Activated T-helper 2 cell treated with anti-CD3 and anti-CD28 coated beads, Interferon-gamma antibody, Interleukin-2, Interleukin-4, amounts not matched to agents 10 μg/mL and 5 μg/mL and 100 μg/mL, durations not matched to agents 14 hours and 24 hours and 36 hours (primary cell): ENCODE measurements around the gene ATP8A1. TPM values are rescaled to one million over a fixed set of nuclear protein-coding genes. Genes with fewer than 3 reads are reported as not detected.

Experiments used
- DNase-seq: peaks from one replicate; pipeline ENCODE4 v3.0.0; 2021; ENCODE audit warnings: low spot score
- H3K27ac Mint-ChIP-seq: one replicate; pipeline ENCODE4 v1.8.0; 2021; ENCODE audit warnings: mixed read lengths
- H3K27me3 Mint-ChIP-seq: one replicate; pipeline ENCODE4 v1.8.0; 2021; ENCODE audit warnings: low read depth, mixed read lengths
- H3K36me3 Mint-ChIP-seq: one replicate; pipeline ENCODE4 v1.8.0; 2021; ENCODE audit warnings: low read depth, mixed read lengths
- H3K4me1 Mint-ChIP-seq: one replicate; pipeline ENCODE4 v1.8.0; 2021; ENCODE audit warnings: low read depth, mixed read lengths
- H3K4me3 Mint-ChIP-seq: one replicate; pipeline ENCODE4 v1.8.0; 2021; ENCODE audit warnings: low read depth, mild to moderate bottlenecking, moderate library complexity, mixed read lengths
- H3K9me3 Mint-ChIP-seq: one replicate; pipeline ENCODE4 v1.8.0; 2021; ENCODE audit warnings: mixed read lengths
- intact Hi-C: fragments of 100-400 bp; cut with micrococcal nuclease; formaldehyde crosslinking; loops from one replicate; pipeline ENCODE4 v1.15.1; 2023
- total RNA-seq: library from RNA; stranded (reverse); gene quantifications from 2 replicates; pipeline ENCODE4 v1.2.3, GENCODE V29; 2022

ATP8A1 gene
- total RNA-seq, 1 donor from 2014 or later: 14.6 TPM

DNA sequence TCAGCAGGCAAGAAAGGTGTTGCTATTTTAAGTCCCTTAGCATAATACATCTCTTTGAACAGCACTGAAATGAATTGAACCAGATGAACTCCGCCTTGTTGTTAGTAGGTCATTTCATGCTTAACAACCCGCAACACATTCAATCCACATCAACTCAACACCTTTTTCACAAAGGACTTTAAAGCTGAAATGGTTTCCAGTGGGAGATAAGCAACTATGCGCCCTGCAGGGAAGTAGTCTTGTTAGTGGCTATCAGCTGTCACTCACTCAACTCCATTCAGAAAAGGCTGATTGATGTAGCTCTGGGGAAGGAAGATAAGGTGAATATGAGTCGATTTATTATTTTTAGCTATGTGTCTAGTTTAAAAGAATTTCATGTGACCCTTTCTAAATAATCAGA lies 46.0 kb downstream of the ATP8A1 start:
- intact Hi-C loops: no loop called here
- Mint-ChIP-seq H3K9me3 (no peaks in the 10 kb centered on the region), H3K4me1 (peaks cover 18% of the 10 kb centered on the region), H3K4me3 (no peak overlapping the region), H3K27me3 (no peaks in the 10 kb centered on the region), H3K36me3 (peaks cover 41% of the 10 kb centered on the region), H3K27ac (no peak overlapping the region)
- DNase-seq: no peak

DNA sequence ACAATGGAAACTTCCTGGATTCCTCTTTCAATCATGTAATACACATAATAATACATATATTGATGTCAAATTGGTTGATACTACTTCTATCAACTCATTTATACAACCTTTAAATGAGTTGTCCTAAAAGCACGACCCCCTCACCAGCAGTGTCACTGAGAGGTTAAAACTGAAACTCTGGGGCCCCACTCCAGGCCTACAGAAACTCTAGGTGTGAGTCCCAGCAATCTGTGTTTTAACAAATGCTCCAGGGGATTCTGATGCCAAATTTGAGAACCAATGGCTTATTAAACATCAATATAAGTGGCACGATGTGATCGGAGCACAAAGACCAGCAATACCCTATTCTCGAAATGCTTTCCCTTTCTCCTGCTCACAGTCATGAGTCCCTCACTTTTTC lies 47.9 kb downstream of the ATP8A1 start:
- DNase-seq: no peak
- Mint-ChIP-seq H3K4me1 (peaks cover 18% of the 10 kb centered on the region), H3K36me3 (peaks cover 43% of the 10 kb centered on the region), H3K9me3 (no peaks in the 10 kb centered on the region), H3K27me3 (no peaks in the 10 kb centered on the region), H3K27ac (no peak overlapping the region), H3K4me3 (no peak overlapping the region)
- intact Hi-C loops: loop anchor here (5.0 kb wide), 1 partner anchor 33 kb away; no protein-coding TSS in a partner anchor

DNA sequence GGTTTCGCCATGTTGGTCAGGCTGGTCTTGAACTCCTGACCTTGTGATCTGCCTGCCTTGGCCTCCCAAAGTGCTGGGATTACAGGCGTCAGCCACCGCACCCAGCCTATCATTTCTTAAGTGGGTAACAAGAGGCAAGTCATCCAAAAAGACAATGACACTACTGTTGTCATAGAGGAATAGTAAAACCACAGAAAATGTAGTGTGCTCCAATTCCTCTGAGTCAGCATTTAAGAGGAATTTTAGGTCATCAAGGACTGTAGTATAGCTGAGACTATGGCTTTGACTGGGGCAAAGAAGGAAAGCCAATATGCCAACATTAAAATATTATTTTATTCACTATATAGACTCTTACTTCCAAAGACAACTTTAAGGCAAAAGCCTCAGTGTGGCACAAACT lies 48.4 kb downstream of the ATP8A1 start:
- H3K27ac Mint-ChIP-seq: no peak overlapping the region
- peaks cover 18% of the 10 kb centered on the region for H3K4me1 Mint-ChIP-seq
- no peak overlapping the region for H3K4me3 Mint-ChIP-seq
- H3K27me3 Mint-ChIP-seq: no peaks in the 10 kb centered on the region
- peaks cover 43% of the 10 kb centered on the region for H3K36me3 Mint-ChIP-seq
- no peaks in the 10 kb centered on the region for H3K9me3 Mint-ChIP-seq
- DNase-seq: no peak
- intact Hi-C loops: loop anchor here (5.0 kb wide), 1 partner anchor 34 kb away; no protein-coding TSS in a partner anchor

GRCh38 chr4:42607011-42607726 lies 49.7 kb downstream of the ATP8A1 start:
- Mint-ChIP-seq H3K4me1 (peaks cover 18% of the 10 kb centered on the region), H3K9me3 (no peaks in the 10 kb centered on the region), H3K27ac (peak overlapping the region; percentile 14), H3K36me3 (peaks cover 38% of the 10 kb centered on the region), H3K4me3 (no peak overlapping the region), H3K27me3 (no peaks in the 10 kb centered on the region)
- no peak for DNase-seq
- intact Hi-C loops: loop anchor here (2.0 to 5.0 kb wide), 2 partner anchors 35 to 48 kb away; no protein-coding TSS in a partner anchor

GRCh38 chr4:42605264-42605663 lies 51.6 kb downstream of the ATP8A1 start:
- H3K27me3 Mint-ChIP-seq: no peaks in the 10 kb centered on the region
- no peak overlapping the region for H3K27ac Mint-ChIP-seq
- H3K4me1 Mint-ChIP-seq: peaks cover 18% of the 10 kb centered on the region
- peaks cover 24% of the 10 kb centered on the region for H3K36me3 Mint-ChIP-seq
- intact Hi-C loops: loop anchor here (5.0 kb wide), 1 partner anchor 37 kb away; no protein-coding TSS in a partner anchor
- H3K9me3 Mint-ChIP-seq: no peaks in the 10 kb centered on the region
- H3K4me3 Mint-ChIP-seq: no peak overlapping the region
- no peak for DNase-seq

GRCh38 chr4:42603862-42604261 lies 53.0 kb downstream of the ATP8A1 start:
- intact Hi-C loops: no loop called here
- peaks cover 8% of the 10 kb centered on the region for H3K4me1 Mint-ChIP-seq
- H3K9me3 Mint-ChIP-seq: no peaks in the 10 kb centered on the region
- DNase-seq: no peak
- no peak overlapping the region for H3K27ac Mint-ChIP-seq
- H3K36me3 Mint-ChIP-seq: peaks cover 13% of the 10 kb centered on the region
- H3K4me3 Mint-ChIP-seq: no peak overlapping the region
- H3K27me3 Mint-ChIP-seq: no peaks in the 10 kb centered on the region

GRCh38 chr4:42600578-42600977 lies 56.3 kb downstream of the ATP8A1 start:
- intact Hi-C loops: no loop called here
- Mint-ChIP-seq H3K27me3 (no peaks in the 10 kb centered on the region), H3K9me3 (no peaks in the 10 kb centered on the region), H3K36me3 (peaks cover 8% of the 10 kb centered on the region), H3K4me1 (no peaks in the 10 kb centered on the region), H3K4me3 (no peak overlapping the region), H3K27ac (no peak overlapping the region)
- DNase-seq: no peak

DNA sequence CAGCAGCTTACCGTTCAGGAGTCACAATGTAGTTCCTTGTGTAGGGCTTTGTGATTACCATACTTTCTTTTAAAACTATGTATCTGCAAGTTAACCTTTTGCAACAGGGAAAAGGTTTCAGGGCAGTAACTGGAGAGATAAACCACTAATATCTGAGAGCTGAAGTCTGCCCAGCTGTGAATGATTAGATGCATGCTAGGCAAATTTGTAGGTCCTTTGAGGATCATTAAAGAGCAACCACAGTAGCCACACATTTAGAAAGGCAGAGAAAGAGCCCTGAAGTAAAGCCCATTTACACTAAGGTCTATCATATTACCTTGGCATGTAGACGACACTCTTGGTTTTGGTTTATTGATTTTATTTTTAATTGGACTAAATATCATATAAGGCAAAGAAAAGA lies 60.0 kb downstream of the ATP8A1 start:
- no peak overlapping the region for H3K27ac Mint-ChIP-seq
- no peaks in the 10 kb centered on the region for H3K4me1 Mint-ChIP-seq
- intact Hi-C loops: no loop called here
- no peaks in the 10 kb centered on the region for H3K27me3 Mint-ChIP-seq
- H3K4me3 Mint-ChIP-seq: no peak overlapping the region
- no peaks in the 10 kb centered on the region for H3K9me3 Mint-ChIP-seq
- DNase-seq: no peak
- no peaks in the 10 kb centered on the region for H3K36me3 Mint-ChIP-seq

GRCh38 chr4:42594888-42595287 lies 62.0 kb downstream of the ATP8A1 start:
- no peak for DNase-seq
- Mint-ChIP-seq H3K9me3 (no peaks in the 10 kb centered on the region), H3K27me3 (no peaks in the 10 kb centered on the region), H3K4me3 (no peak overlapping the region), H3K36me3 (no peaks in the 10 kb centered on the region), H3K27ac (no peak overlapping the region), H3K4me1 (peaks cover 9% of the 10 kb centered on the region)
- intact Hi-C loops: no loop called here

- H3K36me3 Mint-ChIP-seq: peaks cover 16% of the 10 kb centered on the region
- H3K9me3 Mint-ChIP-seq: no peaks in the 10 kb centered on the region
- H3K27ac Mint-ChIP-seq: no peak overlapping the region
- intact Hi-C loops: no loop called here
- H3K4me1 Mint-ChIP-seq: peaks cover 10% of the 10 kb centered on the region
- DNase-seq: no peak
- H3K27me3 Mint-ChIP-seq: no peaks in the 10 kb centered on the region
- H3K4me3 Mint-ChIP-seq: no peak overlapping the region
Measured at GRCh38 chr4:42588909-42589308, 68.0 kb downstream of the ATP8A1 start.

DNA sequence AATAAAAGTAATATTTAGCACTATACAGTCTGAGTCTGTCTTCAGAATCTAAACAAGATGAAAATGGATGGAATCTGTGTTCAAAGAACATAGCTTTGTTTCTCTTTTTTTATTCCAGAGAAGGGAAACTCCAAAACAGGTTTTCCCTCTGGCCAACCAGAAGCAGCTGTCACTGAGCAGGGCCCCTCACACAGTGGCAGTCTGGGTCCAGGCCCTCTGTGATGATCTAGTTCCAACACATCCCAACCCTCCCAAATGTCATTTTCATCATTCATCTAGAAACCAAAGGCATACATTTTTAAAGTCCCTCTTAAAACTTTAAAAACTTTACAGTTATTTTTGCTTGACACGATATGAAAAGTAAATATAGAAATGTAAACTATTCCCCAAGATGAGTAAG lies 70.1 kb downstream of the ATP8A1 start:
- Mint-ChIP-seq H3K27ac (no peak overlapping the region), H3K9me3 (no peaks in the 10 kb centered on the region), H3K36me3 (peaks cover 23% of the 10 kb centered on the region), H3K4me3 (no peak overlapping the region), H3K27me3 (no peaks in the 10 kb centered on the region), H3K4me1 (peaks cover 10% of the 10 kb centered on the region)
- no peak for DNase-seq
- intact Hi-C loops: no loop called here

DNA sequence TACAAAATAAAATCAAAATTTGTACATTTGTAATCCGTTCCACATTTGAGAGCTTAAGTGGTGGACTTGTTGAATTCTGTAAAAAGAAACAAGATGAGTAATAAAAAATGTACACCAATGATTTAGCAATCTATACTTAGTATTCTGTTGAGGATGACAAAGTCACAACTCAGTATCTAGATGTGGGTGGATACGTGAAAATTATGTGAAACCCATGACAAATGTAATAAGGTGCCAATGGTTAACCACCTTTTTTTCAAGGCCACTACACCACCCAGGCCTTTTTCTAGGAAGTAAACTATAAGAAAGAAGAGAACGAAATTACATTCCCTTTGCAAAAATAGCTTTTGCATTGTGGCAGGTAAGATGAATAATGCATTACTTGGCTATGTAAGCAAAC lies 77.0 kb downstream of the ATP8A1 start:
- peaks cover 15% of the 10 kb centered on the region for H3K4me1 Mint-ChIP-seq
- H3K27me3 Mint-ChIP-seq: no peaks in the 10 kb centered on the region
- DNase-seq: no peak
- intact Hi-C loops: loop anchor here (1.0 kb wide), 3 partner anchors 10 to 92 kb away; no protein-coding TSS in a partner anchor
- no peak overlapping the region for H3K4me3 Mint-ChIP-seq
- peaks cover 42% of the 10 kb centered on the region for H3K36me3 Mint-ChIP-seq
- no peaks in the 10 kb centered on the region for H3K9me3 Mint-ChIP-seq
- H3K27ac Mint-ChIP-seq: peak overlapping the region; percentile 38

DNA sequence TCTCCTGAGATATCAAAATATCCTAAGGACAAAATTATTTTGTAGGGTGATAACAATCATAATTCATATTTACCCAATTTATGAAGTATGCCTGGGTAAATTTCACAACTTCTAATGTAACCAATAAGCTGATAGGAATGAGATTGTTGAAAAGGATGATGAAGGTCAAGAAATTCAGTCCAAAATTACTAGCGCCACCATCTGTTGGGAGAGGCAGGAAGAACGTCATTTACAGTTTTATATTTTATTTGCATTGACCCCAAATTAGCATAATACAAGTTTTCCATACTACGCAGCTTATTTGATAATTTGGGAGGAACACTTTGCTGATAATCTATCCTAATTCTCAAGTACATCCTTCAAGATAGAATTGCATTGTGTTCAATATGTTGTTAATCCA lies 78.7 kb downstream of the ATP8A1 start:
- Mint-ChIP-seq H3K27me3 (no peaks in the 10 kb centered on the region), H3K36me3 (peaks cover 39% of the 10 kb centered on the region), H3K27ac (no peak overlapping the region), H3K4me1 (peaks cover 15% of the 10 kb centered on the region), H3K9me3 (no peaks in the 10 kb centered on the region), H3K4me3 (no peak overlapping the region)
- DNase-seq: no peak
- intact Hi-C loops: no loop called here
